Sigmoid colon (tissue), 3 donors: ENCODE measurements around the gene CARD8.

Experiments used
- POLR2A ChIP-seq, 2 donors: fragments of 450-650 bp; IDR thresholded peaks; one replicate each; pipeline ENCODE4 v1.6.1; 2016; ENCODE audit warnings: antibody characterized with exemption in 2 of 2, mild to moderate bottlenecking in 2 of 2, moderate library complexity in 2 of 2
- TF ChIP-seq, protein P1 (sequence below), 4 experiments: fragments of 450-650 bp in 3 of 4; fragments of 200-600 bp in 1 of 4; IDR thresholded peaks; one replicate each; pipeline ENCODE4 v1.5.1; 2016 to 2019; ENCODE audit warnings: antibody characterized with exemption in 4 of 4, mild to moderate bottlenecking in 3 of 4, moderate library complexity in 2 of 4

DNA sequence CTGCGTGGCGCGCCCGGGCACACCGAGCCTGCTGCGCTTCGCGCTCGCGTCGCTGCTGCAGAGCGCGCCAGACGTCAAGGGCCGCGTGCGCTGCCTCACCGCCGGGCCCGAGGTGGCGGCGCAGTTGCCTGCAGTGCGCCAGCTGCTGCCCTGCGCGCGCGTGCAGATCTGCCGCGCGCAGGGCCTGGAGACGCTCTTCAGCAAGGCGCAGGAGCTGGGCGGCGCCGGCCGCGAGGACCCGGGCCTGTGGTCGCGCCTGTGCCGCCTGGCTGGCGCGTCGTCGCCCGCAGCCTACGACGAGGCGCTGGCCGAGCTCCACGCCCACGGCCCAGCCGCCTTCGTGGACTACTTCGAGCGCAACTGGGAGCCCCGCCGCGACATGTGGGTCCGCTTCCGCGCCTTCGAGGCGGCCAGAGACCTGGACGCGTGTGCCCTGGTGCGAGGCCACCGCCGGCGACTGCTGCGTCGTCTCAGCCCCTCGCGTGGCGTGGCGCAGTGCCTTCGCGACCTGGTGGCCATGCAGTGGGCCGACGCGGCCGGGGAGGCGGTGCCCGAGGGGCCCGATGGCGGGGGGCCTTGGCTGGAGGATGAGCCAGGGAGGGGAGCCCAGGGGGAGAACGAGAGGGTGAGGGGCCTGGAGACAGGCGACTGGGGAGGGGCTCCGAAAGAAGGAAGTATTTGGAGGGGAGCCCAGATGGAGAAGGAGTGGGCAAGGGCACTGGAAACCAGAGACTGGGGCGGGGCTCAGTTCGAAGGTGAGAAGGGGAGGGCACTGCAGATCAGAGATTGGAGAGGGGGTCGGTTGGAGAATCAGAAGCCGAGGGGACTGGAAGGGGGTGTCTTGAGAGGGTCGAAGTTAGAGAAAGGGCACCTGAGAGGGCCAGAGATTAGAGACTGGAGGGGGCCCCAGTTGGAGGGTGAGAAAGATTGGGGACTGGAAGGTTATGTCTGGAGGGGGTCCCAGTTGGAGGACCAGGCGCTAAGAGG lies 60.6 kb downstream of the CARD8 start:
- TF ChIP-seq POLR2A (IDR thresholded peaks at IDR 0.05), result no peak
- TF ChIP-seq, protein P1, sequence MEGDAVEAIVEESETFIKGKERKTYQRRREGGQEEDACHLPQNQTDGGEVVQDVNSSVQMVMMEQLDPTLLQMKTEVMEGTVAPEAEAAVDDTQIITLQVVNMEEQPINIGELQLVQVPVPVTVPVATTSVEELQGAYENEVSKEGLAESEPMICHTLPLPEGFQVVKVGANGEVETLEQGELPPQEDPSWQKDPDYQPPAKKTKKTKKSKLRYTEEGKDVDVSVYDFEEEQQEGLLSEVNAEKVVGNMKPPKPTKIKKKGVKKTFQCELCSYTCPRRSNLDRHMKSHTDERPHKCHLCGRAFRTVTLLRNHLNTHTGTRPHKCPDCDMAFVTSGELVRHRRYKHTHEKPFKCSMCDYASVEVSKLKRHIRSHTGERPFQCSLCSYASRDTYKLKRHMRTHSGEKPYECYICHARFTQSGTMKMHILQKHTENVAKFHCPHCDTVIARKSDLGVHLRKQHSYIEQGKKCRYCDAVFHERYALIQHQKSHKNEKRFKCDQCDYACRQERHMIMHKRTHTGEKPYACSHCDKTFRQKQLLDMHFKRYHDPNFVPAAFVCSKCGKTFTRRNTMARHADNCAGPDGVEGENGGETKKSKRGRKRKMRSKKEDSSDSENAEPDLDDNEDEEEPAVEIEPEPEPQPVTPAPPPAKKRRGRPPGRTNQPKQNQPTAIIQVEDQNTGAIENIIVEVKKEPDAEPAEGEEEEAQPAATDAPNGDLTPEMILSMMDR (IDR thresholded peaks at IDR 0.05), result no peak
